Ovary (tissue), 9 donors: ENCODE measurements around the gene SFXN5. TPM values are rescaled to one million over a fixed set of nuclear protein-coding genes. Genes with fewer than 3 reads are reported as not detected.

Experiments used
- DNase-seq, 5 donors: peaks; one replicate each; pipeline ENCODE4 v3.0.0-alpha.2; 2019 to 2020
- H3K27ac ChIP-seq, 2 donors: fragments of 200-600 bp; one replicate each; pipeline versions ENCODE4 v1.5.1 to v1.8.0; 2019 to 2022
- H3K27me3 ChIP-seq: fragments of 200-600 bp; one replicate; pipeline ENCODE4 v1.8.0; 2022
- H3K36me3 ChIP-seq: fragments of 200-600 bp; sonication (generic); one replicate; pipeline ENCODE4 v1.5.1; 2019
- H3K4me1 ChIP-seq: one replicate; pipeline ENCODE4 v1.8.1; 2013; ENCODE audit warnings: mild to moderate bottlenecking, moderate library complexity; ENCODE audit not compliant: insufficient read depth
- H3K4me3 ChIP-seq: fragments of 200-600 bp; sonication (generic); one replicate; pipeline ENCODE4 v1.5.1; 2017
- H3K9me3 ChIP-seq, 2 donors: fragments of 200-600 bp in 1 of 2; sonication (generic) in 1 of 2; one replicate each; pipeline versions ENCODE4 v1.5.1 to v1.8.1; 2013 to 2019; ENCODE audit warnings: mild to moderate bottlenecking in 1 of 2, moderate library complexity in 1 of 2
- CTCF ChIP-seq, 3 donors: fragments of 450-650 bp in 2 of 3; fragments of 200-600 bp in 1 of 3; IDR thresholded peaks; one replicate each; pipeline versions ENCODE4 v1.5.1 to v1.8.0; 2016 to 2022; ENCODE audit warnings: antibody characterized with exemption in 3 of 3, mild to moderate bottlenecking in 1 of 3
- EP300 ChIP-seq: sonication (generic); formaldehyde crosslinking; IDR thresholded peaks from one replicate; pipeline ENCODE4 v1.6.1; 2017; ENCODE audit warnings: antibody characterized with exemption
- POLR2A ChIP-seq: fragments of 450-650 bp; IDR thresholded peaks from one replicate; pipeline ENCODE4 v1.6.1; 2017; ENCODE audit warnings: antibody characterized with exemption, mild to moderate bottlenecking, moderate library complexity
- WGBS, 3 donors: extraction: QIAGEN DNeasy Blood & Tissue Kit in 1 of 3; methylation state at CpG; one replicate each; pipeline versions ENCODE4 v1.1.5 to v1.1.7; 2013 to 2017; 5-methylcytosine and 5-hydroxymethylcytosine counted together
- intact Hi-C, 4 donors: fragments of 100-400 bp; cut with DNase I; formaldehyde crosslinking; loops; one replicate each; pipeline versions ENCODE4 v1.11.0 to v1.15.1; 2022 to 2023
- polyA plus RNA-seq, 2 donors: library from polyadenylated mRNA; stranded (reverse); fragments of 200-250 nt in 1 of 2; fragments of 350-450 nt in 1 of 2; fragmentation: Illumina TruSeq in 1 of 2; extraction: RNeasy Lipid Tissue Mini Kit (QIAGEN cat#74804) in 1 of 2; gene quantifications; one replicate each; pipeline ENCODE4 v1.2.3, GENCODE V29; 2013 to 2014
- total RNA-seq, 7 donors: library from RNA; depleted of rRNA in 2 of 7; stranded (reverse); fragments of >200 nt in 2 of 7; fragmentation: NEBNext Ultra II Directional in 3 of 7; extraction: Animal tissue kit (Norgen Biotek cat#: 25700) in 3 of 7; gene quantifications; one replicate each; pipeline versions ENCODE4 v1.1.0 to v1.2.4, GENCODE V29; 2016 to 2023
- donor health status: DM: no; HTN: no; CAD: no; lungs with moderate emphysema.
- donor health status: DM: no; HTN: no; CAD: no.
- donor health status: Bipolar disorder and iron deficiency.
- donor health status: DM: yes; HTN: yes; CAD: no.
- donor health status: DM: no; HTN: no; CAD: no.
- donor health status: DM: yes; HTN: yes; CAD: no.

Gene SFXN5
- total and polyA plus RNA-seq, 9 donors: 4.3 to 19.3 (median 11.6) TPM

- H3K4me3 ChIP-seq: no peak overlapping the region
- WGBS, 3 donors: 84 to 86% (median 84%) methylated on average over 8 of the region's 8 CpGs
Observed at GRCh38 chr2:73020306-73020656, 51.2 kb downstream of the SFXN5 start.

GRCh38 chr2:73018188-73018825 is 53.2 kb downstream of the SFXN5 start:
- no peaks in the 10 kb centered on the region for H3K4me1 ChIP-seq
- H3K27me3 ChIP-seq: no peaks in the 10 kb centered on the region
- DNase-seq: no peak
- TF ChIP-seq EP300 (no peak), CTCF (IDR thresholded peaks at IDR 0.05) (no peak), POLR2A (no peak)
- H3K4me3 ChIP-seq: no peak overlapping the region
- no peaks in the 10 kb centered on the region for H3K36me3 ChIP-seq
- intact Hi-C loops: no loop called here
- H3K9me3 ChIP-seq: no peaks in the 10 kb centered on the region
- H3K27ac ChIP-seq: no peak overlapping the region
- 68 to 76% (median 73%) methylated on average over 2 of the region's 2 CpGs for WGBS, 3 donors

More at GRCh38 chr2:73020306-73020656, 51.2 kb downstream of the SFXN5 start:
- no peak for TF ChIP-seq EP300
- TF ChIP-seq POLR2A: no peak
- TF ChIP-seq CTCF (IDR thresholded peaks at IDR 0.05): no peak
- Histone ChIP-seq H3K9me3 (no peaks in the 10 kb centered on the region), H3K36me3 (no peaks in the 10 kb centered on the region), H3K27me3 (no peaks in the 10 kb centered on the region), H3K4me1 (no peaks in the 10 kb centered on the region), H3K27ac (no peak overlapping the region)
- intact Hi-C loops: no loop called here
- DNase-seq: no peak

- 74 to 84% (median 77%) methylated on average over 3 of the region's 3 CpGs for WGBS, 3 donors
- intact Hi-C loops: no loop called here
- H3K4me3 ChIP-seq: no peak overlapping the region
Observed at GRCh38 chr2:73013936-73014335, 57.6 kb downstream of the SFXN5 start.

GRCh38 chr2:73009177-73009839 is 62.2 kb downstream of the SFXN5 start:
- no peak for DNase-seq
- 93 to 96% (median 94%) methylated on average over 7 of the region's 7 CpGs for WGBS, 3 donors
- intact Hi-C loops: no loop called here

More at GRCh38 chr2:73013936-73014335, 57.6 kb downstream of the SFXN5 start:
- no peak for TF ChIP-seq POLR2A
- no peak for TF ChIP-seq CTCF (IDR thresholded peaks at IDR 0.05)
- no peak for TF ChIP-seq EP300
- no peak for DNase-seq
- Histone ChIP-seq H3K27ac (no peak overlapping the region), H3K36me3 (no peaks in the 10 kb centered on the region), H3K9me3 (no peaks in the 10 kb centered on the region), H3K27me3 (no peaks in the 10 kb centered on the region), H3K4me1 (no peaks in the 10 kb centered on the region)

More at GRCh38 chr2:73009177-73009839, 62.2 kb downstream of the SFXN5 start:
- Histone ChIP-seq H3K4me3 (no peak overlapping the region), H3K27ac (no peak overlapping the region), H3K4me1 (no peaks in the 10 kb centered on the region), H3K27me3 (no peaks in the 10 kb centered on the region), H3K9me3 (no peaks in the 10 kb centered on the region), H3K36me3 (no peaks in the 10 kb centered on the region)
- TF ChIP-seq CTCF (IDR thresholded peaks at IDR 0.05) (no peak), EP300 (no peak), POLR2A (no peak)
